Uterus (tissue), 2 donors: ENCODE measurements around the gene MATCAP1.

ENCODE experiments used
- POLR2A ChIP-seq, 2 donors: fragments of 450-650 bp; IDR thresholded peaks; one replicate each; pipeline ENCODE4 v1.6.1; 2016; ENCODE audit warnings: antibody characterized with exemption in 2 of 2, mild to moderate bottlenecking in 1 of 2, moderate library complexity in 1 of 2
- TF ChIP-seq, protein P1 (sequence below), 4 experiments: fragments of 200-600 bp in 2 of 4; fragments of 450-650 bp in 2 of 4; sonication (generic) in 2 of 4; IDR thresholded peaks; one replicate each; pipeline ENCODE4 v1.5.1; 2016 to 2019; ENCODE audit warnings: antibody characterized with exemption in 4 of 4, mild to moderate bottlenecking in 2 of 4, moderate library complexity in 1 of 4

DNA sequence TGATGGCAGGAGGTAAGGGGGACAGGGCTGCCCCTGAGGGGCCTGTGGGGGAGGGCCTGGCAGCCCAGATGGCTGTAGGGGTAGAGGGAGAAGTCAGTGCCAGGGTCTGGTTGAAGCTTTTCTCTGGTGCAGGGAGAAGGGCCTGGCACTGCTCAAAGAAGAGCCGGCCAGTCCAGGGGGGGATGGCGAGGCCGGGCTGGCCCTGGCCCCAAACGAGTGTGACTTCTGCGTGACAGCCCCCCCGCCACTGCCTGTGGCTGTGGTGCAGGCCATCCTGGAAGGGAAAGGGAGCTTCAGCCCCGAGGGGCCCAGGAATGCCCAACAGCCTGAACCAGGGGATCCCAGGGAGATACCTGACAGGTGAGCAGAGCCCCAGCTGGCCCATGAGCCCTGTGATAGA is 16.2 kb downstream of the MATCAP1 start:
- TF ChIP-seq, protein P1, sequence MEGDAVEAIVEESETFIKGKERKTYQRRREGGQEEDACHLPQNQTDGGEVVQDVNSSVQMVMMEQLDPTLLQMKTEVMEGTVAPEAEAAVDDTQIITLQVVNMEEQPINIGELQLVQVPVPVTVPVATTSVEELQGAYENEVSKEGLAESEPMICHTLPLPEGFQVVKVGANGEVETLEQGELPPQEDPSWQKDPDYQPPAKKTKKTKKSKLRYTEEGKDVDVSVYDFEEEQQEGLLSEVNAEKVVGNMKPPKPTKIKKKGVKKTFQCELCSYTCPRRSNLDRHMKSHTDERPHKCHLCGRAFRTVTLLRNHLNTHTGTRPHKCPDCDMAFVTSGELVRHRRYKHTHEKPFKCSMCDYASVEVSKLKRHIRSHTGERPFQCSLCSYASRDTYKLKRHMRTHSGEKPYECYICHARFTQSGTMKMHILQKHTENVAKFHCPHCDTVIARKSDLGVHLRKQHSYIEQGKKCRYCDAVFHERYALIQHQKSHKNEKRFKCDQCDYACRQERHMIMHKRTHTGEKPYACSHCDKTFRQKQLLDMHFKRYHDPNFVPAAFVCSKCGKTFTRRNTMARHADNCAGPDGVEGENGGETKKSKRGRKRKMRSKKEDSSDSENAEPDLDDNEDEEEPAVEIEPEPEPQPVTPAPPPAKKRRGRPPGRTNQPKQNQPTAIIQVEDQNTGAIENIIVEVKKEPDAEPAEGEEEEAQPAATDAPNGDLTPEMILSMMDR (IDR thresholded peaks at IDR 0.05), result no peak
- TF ChIP-seq POLR2A (IDR thresholded peaks at IDR 0.05), result no peak
